OCI-LY3 (cell line): ENCODE measurements around the gene MYO3A.
"Not testable (repeated sequence)": the region's sequence is repeated elsewhere in the genome, so short reads cannot be mapped to it uniquely, and the experiment has no call there.

Experiments
- CTCF ChIP-seq: fragments of 200-600, 300-600 bp; sonication (generic); IDR thresholded peaks from 2 replicates; pipeline ENCODE4 v1.5.1; 2014; ENCODE audit warnings: antibody characterized with exemption, low read length, low read depth
- EZH2phosphoT487 ChIP-seq: fragments of 200-600 bp; shearing (Covaris generic); IDR thresholded peaks from 2 replicates; pipeline ENCODE4 v1.6.1; 2018; ENCODE audit warnings: antibody characterized with exemption, mixed run types, low read depth

GRCh38 chr10:26002466-26002865, 68.4 kb downstream of the MYO3A start:
- not testable (repeated sequence) for TF ChIP-seq CTCF, EZH2phosphoT487
